ENCODE measurements around the gene P2RX1.

The P2RX1 gene

DNA sequence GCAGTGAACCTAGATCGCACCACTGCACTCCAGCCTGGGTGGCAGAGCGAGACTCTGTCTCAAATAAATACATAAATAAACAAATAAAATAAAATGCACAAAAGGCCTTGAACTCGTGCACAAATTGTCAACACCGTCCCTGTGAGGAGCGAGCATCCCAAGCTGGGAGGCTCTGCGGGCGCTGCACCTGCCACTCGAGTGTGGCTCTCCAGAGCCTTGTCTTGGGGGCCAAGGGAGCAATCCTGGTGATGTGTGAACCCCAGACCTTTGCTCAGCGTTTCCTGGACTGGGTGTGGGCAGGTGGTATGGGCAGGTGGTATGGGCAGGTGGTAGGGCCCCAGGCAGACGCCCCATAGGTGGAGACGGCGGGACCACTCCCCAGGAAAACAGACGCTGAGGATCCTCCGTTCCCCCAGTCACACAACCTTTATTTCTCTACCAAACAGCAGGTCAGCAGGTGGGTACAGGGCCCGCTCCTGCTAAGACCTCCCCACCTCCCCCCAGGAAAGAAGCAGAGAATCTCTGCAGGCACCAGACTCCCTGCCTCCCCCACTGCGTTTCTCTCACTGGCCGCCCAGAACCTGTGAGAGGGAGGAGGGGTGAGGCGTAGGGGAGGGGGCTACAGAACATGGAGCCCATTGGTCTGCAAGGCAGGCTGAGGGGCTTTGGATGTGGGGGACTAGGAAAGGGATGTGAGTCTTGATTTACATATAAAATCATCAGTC lies 7.4 kb upstream of the P2RX1 start:
- DNase-seq: no peak

DNA sequence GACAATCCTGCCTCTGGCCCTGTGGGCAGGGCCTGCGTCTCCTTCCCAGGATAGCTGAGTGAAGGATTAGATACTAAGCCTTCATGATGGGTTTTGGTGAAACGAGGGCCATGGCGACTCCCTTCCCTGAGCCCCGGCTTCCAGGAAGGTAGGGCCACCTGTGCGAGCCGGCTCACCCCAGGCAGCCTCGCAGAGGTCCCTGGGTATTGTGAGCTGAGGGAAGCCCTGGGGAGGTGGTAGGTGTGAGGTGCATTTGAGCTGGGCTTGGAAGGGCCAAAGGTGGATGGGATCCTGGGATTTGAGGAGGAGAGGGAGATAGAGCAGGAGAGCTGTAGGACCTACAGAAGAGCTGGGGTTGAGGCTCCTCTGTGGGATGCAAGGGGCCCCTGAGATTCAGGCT lies 6.5 kb upstream of the P2RX1 start:
- DNase-seq: no peak

DNA sequence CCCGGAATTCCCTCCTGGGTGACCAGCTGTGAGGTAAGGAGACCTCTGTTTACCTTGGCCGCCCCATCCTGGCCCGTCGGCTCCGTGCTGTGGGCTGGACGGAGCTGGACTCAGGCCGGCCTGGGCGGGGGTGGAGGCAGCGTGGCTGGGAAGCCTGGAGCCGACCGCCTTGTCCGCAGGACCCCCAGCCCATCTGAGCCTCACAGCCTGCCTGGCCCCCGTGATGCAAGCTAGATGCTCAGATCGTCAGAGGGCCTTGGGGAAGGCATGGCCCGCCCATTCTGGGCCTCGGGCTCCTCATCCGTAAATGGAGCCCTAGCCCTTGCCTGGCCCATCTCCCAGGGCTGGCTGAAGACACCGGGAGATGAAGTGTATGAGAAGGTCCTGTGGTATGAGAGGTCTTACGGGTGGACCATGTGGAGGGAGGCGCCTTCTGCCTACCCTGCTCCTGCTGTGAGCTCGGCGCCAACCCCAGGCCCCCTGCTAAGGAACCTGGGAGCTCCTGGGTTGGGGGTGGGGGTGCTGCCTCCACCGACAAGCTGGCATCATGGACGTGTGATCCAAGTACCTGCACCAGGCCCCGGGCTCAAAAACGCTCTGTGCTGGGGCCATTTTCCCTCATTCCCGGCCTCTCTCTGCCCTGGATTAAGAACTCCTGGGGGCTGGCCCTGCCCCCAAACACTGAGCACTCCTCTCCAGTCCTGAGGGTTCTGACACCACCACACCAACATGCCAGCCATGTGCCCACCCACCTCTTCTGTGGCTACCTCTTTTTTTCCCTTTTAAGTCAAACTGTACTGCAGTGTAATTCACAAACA lies 5.4 kb upstream of the P2RX1 start:
- DNase-seq: no peak

DNA sequence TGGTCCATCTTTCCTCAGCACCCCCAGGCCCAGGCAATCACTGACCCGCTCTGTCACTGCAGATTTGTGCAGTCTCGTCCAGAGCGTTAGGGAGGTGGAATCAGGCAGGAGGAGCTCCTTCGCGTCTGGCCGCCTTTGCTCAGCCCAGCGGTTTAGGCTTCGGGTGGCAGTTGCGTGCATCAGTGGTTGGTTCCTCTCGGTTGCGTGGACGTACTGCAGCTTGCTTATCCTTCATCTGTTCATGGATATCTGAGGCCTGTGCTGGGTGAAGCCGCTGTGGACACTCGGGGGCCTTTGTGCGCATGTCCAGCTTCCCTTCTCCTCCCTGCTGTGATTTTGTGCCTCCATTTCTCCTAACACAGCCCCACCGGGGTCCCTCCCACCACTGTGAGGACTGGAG lies 4.7 kb upstream of the P2RX1 start:
- no peak for DNase-seq

DNA sequence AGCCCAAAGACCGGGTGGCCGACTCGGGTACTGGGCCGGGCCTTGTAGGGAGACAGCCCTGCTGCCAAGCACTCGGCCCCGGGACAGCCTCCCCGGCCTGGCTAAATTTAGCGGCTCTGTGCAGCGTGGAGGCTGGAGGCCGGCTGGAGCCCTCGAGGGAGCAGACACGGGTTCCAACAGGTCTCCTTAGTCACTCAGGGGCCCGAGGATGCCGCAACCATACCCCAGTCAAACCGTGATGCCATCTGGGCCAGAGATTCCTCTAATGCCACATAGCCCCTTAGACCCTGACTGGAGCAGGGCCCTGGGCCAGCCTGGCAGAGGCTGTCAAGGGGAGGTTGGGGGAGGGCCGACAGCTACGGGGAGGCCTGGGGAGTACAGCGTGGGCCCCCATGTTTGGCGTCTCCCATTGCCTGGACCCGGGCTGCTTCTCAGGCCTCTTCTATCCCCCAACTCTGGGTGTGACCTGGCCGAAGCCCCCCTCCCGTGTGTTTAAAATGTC lies 2.9 kb upstream of the P2RX1 start:
- DNase-seq: no peak

DNA sequence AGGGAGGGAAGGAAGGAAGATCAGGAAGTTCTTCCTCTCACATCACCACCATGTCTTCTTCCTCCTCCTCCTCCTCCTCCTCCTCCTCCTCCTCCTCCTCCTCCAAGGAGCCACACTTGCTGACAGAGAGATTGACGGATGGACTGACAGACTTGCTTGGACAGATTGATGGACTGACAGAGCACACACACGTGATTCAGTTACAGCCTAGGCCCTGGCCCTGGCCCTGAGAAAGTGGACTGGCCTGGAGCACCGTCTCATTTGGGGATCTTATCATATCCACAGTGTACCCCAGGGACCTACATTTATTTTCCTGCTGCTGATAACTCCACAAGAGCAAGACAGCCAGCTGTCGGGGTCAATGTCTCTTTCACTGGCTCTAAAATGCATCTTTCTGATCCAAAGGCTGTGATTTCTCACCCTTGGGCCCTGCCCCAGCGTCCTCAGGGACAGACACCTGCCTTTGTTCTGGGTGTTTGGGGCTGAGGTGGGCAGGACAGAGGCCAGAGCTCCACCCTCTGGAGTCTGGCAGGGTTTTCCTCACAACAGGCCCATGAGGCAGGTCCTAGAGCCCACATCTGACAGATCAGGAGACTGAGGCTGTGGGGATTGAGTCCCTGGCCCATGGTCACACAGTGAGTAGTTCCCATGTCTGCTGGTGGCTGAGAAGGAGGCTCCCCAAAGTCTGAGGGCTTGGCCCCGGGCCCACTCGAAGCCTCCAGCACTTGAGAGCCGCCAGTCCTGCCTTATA lies 2.3 kb upstream of the P2RX1 start:
- no peak for DNase-seq

DNA sequence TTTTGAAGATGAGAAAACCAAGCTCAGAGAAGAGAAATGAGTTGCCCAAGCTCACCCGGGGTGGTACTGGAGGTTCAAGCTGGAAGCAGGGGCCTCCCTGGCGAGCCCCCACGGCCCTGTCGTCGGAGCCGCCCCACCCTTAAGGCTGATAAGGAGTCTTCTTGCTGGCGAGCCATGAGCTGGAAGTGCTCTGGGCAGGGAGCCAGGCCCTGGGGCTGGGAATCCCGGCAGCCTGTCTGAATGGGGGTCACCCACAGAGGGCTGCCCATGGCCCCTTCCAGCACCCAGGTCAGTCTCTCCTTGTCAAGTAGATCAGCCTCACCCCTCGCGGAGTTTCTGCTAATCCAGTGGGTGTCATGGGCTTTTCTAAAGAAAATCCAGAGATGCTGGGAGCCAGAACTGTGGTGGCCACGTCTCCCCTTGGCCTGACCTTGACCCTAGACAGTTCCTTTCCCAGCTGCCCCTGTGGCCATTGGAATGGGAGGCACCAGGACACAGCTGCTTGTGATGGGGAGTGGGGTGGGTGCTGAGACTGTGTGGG lies 1.2 kb upstream of the P2RX1 start:
- DNase-seq: no peak

DNA sequence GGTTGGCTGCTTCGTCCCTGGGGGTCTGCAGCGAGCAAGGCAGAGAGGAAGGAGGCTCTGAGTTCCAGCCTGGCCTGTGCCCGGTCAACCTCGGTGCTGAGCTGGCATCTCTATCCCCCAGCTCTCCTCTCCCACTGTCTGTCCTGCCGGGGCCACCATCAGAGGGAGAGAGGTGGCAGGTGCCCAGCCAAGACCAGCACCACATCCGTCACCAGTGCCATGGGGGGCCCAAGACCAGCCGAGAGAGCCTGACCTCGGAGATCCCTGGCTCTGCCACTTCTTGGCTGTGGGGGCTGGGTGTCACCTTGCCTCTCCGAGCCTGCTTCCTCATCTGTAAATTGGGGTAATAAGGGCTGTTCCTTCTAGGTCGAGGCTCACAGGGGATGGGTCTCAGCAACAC lies 560 bp upstream of the P2RX1 start:
- no peak for DNase-seq

DNA sequence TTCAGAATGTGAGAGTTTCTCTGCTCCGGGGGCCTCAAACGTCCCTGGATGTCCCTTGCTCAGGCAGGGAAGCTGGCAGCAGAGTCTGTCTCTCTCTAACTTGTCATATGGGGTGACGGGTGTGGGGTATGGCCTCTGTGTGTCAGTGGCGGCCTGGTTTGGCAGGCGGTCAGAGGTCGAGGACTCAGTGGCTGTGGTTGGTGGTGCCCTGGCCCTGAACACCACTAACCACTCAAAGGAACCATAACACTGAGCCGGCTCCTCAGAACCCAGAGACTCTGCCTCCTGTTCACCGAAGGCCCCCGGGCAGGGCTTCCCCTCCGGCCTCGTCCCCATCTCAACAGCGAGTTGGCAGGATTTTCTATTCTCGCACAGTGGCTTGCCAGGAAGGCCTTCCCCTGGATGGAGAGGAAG lies 677 bp downstream of the P2RX1 start:
- DNase-seq: no peak

DNA sequence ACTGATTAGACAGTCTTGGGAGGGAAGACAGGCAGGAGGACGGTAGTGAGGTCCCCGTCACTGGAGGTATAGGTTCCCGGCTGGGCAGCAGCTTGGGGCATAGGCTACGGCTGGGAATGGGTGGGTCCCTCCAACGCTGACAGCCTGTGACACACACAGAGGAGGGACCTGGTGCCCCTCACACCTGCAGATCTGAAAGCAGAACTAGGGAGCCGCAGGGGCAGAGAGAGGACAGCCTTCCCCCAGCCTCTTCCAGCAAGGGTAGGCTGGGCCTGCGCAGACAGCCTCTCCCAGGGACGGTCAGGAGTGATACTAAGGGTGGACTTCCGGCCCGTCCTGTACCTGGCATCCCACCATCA lies 2.0 kb downstream of the P2RX1 start:
- DNase-seq: no peak

DNA sequence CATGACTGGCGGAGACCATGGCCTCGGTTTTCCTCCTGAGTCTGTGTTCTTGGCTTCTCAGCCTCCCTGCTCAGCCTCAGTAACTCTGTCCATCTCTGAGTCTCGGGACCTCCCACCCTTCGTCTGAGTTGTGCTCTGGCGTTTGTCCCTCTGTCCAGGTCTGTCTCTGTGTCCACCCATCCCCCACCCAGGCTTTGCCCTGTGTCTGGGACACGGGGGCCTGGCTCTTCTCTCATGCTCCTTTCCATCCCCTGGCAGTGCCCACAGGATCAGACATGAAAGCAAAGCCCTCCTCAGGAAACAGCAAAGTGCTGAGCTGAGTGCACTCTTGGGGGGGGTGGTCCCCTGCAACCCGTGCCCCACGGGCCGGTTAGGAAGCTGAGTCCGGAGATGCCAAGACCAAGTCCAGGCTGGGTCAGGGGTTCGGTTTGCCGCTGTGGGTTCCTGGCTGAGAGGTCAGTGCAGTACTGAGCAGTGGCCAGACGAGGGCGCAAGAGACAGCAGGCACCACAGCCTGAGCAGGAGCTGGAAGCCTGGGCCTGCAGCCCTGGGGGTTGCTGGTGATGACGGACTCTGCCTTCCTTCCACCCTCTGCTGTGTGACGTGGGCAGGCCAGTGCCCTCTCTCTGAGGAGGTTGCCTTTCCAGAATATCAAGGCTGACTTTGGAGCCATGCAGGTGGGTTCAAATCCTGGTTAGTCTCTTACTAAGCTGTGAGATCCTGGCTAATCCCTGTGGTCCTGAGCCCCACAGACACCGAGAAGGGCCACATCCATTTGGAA lies 2.5 kb downstream of the P2RX1 start:
- peak; percentile 83 for DNase-seq

DNA sequence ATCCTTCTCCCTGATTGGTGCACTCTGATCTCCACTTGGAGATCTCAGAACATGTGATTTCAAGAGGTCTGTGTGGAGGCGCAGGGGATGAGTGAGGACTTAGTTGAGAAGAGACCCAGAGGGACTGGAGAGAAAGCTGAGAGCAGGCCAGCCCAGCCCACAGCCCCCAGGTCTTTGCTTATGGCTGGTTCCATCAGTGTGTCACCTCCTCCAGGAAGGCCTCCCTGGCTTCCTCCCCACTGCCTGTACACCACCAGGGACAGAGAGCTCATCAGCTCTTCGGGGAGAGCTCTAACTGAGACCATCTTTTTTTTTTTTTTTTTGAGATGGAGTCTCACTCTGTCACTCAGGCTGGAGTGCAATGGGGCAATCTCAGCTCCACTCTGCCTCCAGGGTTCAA lies 3.4 kb downstream of the P2RX1 start:
- DNase-seq: no peak

DNA sequence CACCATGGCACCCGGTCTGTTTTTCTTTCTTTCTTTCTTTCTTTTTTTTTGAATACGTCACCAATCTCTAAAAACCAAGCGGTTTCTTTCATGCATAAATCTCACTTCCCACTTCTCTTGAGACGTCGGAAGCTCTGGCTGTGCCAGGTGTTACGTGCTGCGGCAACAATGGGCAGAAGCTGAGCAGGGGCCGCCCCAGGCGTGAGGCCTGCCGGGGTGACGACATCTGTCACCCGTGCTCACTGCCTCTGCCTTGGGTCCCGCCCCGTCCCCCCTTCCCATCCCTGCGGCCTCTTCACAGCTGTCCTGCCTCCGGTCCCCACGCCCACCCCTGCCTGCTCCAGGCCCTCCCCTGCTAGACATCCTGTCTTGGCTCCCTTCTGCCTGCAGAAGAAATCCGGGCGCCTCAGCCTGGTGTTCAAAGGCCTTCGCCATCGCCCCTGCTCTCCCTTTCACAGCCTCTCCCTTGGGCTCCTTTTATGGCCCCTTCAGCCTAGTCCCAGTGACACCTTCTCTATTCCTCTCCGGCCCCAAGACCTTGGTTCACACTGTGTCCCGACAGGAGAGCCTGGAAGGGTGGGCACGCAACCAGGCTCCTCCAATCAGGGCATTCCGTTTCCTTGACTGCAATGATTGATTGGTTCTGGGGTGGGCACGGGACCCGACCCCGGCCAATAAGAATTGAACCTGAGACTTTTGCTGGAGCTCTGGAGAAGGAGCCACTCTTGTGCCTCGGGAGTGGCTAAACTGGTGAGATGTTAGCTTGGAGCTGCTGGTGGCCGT lies 4.8 kb downstream of the P2RX1 start:
- peak; percentile 85 for DNase-seq

DNA sequence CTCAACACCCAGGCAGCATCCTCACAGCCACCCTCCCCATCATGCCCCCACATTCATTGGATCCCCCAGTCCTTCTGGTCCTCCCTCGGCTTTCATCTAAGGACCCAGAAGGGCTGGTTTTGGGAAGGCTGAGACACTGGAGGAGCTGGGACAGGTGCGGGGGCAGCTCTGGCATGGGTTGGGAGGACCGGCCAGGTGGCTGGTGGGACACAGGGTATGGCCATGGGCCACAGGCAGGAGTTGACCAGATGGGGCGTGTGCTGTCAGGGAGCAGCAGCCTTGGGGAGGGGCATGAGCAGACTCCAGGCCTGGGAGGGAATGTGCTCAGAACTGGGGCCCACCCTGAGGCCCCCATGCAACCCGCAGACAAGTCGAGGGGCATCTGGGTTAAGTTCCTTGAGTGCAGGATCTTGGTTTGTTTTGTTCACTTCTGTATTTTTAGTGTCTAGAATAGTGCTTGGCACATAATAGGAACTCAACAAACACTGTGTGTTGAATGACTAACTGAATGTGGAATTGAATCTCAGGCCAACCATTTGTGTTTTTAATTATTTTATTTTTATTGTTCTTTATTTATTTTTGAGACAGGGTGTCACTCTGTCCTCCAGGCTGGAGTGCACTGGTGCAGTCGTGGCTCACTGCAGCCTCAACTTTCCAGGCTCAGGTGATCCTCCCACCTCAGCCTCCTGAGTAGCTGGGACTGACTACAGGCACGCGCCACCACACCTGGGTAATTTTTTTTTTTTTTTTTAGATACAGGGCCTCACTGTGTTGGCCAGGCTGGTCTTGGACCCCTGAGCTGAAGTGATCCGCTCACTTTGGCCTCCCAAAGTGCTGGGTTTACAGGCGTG lies 5.6 kb downstream of the P2RX1 start:
- no peak for DNase-seq

DNA sequence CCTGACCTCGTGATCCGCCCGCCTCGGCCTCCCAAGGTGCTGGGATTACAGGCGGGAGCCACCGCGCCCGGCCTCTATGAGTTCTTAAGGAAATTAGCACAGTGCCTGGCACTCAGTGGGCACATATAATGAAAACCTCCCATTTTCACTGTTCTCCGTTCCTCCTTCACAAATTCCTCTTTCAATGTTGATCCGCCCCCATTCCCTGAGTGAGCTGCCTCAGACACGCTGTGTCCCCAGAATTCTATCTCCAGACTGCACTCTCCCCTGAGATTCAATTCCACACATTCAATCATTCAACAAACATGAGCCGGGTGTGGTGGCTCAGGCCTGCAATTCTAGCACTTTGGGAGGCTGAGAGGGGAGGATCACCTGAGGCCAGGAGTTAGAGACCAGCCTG lies 7.0 kb downstream of the P2RX1 start:
- DNase-seq: no peak

DNA sequence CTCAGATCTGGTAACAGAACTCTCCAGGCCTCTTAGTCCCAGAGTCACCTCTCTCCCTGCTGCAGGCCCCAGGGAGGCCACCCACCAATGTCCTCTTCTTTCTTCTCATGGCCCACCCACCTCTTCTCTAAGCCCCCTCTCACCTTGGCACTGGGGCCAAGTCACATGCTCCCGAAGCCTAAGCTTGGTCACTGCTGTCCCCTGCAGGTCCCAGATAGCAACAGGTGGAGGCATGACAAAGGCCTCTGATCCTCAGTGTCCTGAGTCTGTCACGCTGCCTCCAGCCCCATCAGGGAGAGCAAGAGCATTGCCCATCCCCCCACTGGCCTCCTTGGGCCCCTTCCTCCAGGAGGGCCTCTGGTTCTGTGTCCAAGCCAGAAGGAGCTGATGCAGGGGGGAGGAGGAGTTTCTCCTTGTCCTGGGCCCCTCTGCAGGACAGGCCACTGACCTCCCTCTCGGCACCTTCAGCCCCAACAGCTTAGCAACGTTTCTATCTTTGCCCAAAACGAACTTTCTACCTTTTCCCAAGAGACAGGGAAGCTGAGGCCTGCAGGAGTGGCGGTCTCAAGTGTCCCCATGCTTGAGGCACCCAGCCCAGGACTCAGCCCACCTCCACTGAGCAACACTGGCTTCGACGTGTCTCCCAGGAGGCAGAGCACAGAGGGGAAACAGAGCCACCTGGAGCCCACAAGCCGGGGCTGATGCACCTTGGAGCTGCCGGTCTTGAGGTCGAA lies 8.6 kb downstream of the P2RX1 start:
- DNase-seq: no peak

DNA sequence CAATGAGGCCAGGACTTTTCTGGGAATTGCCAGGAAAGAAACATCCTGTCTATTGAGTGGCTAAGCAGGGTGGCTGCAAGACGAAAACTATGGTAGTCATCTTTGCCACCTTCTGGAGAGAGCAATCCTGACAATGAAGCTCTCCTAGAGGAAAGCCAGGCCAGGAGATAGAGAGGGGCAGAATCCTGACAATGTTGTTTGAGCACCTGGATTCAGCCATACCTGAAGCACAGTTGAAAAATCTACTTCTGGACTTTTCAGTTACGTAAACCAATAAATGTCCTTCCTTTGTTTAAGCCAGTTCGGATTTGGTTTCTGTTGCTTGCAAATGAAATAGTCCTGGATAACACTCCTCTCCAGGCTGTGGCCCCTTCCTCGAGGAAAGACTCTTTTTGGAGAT lies 9.4 kb downstream of the P2RX1 start:
- no peak for DNase-seq

DNA sequence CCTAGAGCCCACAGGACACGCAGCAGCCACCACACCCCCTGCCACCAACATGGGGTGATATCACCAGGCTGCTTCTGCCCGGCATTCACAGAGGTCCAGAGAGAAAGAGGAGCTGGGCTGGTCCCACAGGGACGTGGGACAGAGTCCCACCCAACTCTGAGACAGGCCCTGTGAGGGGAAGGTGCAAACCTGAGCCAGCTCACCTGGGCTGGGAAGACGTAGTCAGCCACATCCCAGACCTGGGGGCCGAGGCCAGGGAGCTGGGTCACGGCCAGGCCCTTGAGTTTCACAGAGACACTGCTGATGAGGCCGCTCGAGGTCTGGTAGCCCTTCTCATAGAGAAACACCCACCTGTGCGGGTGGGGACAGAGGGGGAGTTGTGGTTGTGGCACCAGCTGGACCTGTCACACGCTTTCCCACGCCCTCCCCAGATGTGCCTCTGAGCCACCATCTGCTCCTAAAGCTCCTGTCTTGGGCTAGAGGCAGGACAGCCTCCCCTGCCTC lies 11.2 kb downstream of the P2RX1 start:
- no peak for DNase-seq

DNA sequence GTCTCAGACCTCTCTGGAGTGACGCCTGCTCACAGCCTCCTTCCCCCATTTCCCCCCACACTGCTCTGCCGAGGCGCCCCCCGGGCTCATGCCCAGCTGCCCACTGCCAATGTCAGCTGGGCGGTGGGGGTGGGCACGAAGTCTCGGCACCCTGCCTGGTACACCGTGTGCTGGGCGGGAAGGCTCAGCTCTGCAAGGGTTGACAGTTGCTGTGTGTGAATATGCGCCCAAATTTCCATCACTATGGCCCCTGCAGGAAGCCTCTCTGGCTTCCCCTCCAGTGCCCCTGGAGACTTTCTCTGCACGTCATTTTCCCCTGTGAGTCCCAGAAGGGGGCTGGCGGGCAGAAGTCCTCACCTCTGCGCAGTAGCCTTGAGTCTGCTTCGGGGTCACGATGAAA lies 11.8 kb downstream of the P2RX1 start:
- DNase-seq: no peak

DNA sequence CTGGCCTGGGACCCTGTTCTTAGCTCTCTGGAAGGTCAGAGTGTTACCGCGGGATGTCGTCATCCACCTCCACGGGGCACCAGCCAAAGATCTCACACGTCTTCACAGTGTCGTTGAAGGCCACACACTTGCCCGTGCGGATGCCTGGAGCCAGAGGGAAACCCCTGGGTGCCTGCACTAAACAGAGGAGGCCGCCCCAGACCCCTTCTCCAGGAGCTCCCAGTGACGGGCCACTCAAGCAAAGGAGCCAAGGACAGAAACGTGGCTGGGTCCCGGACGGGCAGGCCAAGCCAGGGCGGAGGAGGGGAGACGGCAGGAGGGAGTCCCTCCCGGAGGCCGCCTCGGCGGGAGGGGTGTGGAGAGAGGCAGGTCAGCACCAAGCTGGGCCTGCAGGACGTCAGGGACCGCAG lies 12.4 kb downstream of the P2RX1 start:
- no peak for DNase-seq

Data from stimulated activated CD4-positive, alpha-beta T cell treated with anti-CD3 and anti-CD28 coated beads, Interleukin-1b, Interleukin-23, amount 100 ng/mL, for 48 hours (primary cell).